HG02623 (cell line): ENCODE results near the gene ASPDH.

Experiments
- ATAC-seq: cut with Tn5 transposase; IDR thresholded peaks from one replicate; pipeline ENCODE4 v1.9.1; 2021; ENCODE audit warnings: moderate library complexity; ENCODE audit not compliant: unreplicated experiment

Gene ASPDH

GRCh38 chr19:50516456-50516855 lies 2.7 kb upstream of the ASPDH start:
- no peak for ATAC-seq

- no peak for ATAC-seq
Measured at GRCh38 chr19:50515168-50515561, 1.5 kb upstream of the ASPDH start.

- no peak for ATAC-seq
Measured at GRCh38 chr19:50514346-50515167, 844 bp upstream of the ASPDH start.

GRCh38 chr19:50512999-50513745 lies 541 bp downstream of the ASPDH start:
- no peak for ATAC-seq

GRCh38 chr19:50512112-50512998 lies 1.4 kb downstream of the ASPDH start:
- no peak for ATAC-seq

- ATAC-seq = peak; percentile 74
Measured at GRCh38 chr19:50511069-50511822, 2.5 kb downstream of the ASPDH start, which contains the start of gene JOSD2. Gene JOSD2, minus strand, starts transcription at chr19:50511191. Its CDS starts 760 bp downstream, at chr19:50510431.

GRCh38 chr19:50510700-50511068 lies 3.0 kb downstream of the ASPDH start:
- ATAC-seq = no peak

- ATAC-seq = no peak
Measured at GRCh38 chr19:50510121-50510670, 3.5 kb downstream of the ASPDH start.

GRCh38 chr19:50509366-50509765 lies 4.3 kb downstream of the ASPDH start:
- ATAC-seq = no peak

GRCh38 chr19:50508843-50509190 lies 4.9 kb downstream of the ASPDH start:
- no peak for ATAC-seq

GRCh38 chr19:50507376-50507775 lies 6.3 kb downstream of the ASPDH start:
- no peak for ATAC-seq

- ATAC-seq = no peak
Measured at GRCh38 chr19:50506700-50507099, 7.0 kb downstream of the ASPDH start.

GRCh38 chr19:50505856-50506611 lies 7.7 kb downstream of the ASPDH start:
- no peak for ATAC-seq

- no peak for ATAC-seq
Measured at GRCh38 chr19:50501568-50502475, 11.9 kb downstream of the ASPDH start.

GRCh38 chr19:50501186-50501567 lies 12.5 kb downstream of the ASPDH start:
- ATAC-seq = no peak

GRCh38 chr19:50500753-50501151 lies 13.0 kb downstream of the ASPDH start:
- no peak for ATAC-seq

GRCh38 chr19:50500060-50500752 lies 13.5 kb downstream of the ASPDH start:
- no peak for ATAC-seq
